BJ (cell line): ENCODE measurements around the gene KIAA1614. TPM values are rescaled to one million over a fixed set of nuclear protein-coding genes. Genes with fewer than 3 reads are reported as not detected.

Experiments
- CTCF ChIA-PET: fragments of 350-600 bp; formaldehyde crosslinking; extraction: SDS; loops from one replicate; lab custom pipeline; 2021; ENCODE audit warnings: antibody characterized with exemption, inconsistent platforms; lab: Yijun Ruan, JAX
- POLR2A ChIA-PET: fragments of 300-600 bp; sonication (Branson Sonifier 250); formaldehyde crosslinking; extraction: SDS; loops from one replicate; lab custom pipeline; 2021; ENCODE audit warnings: antibody characterized with exemption; lab: Charles Lee
- DNase-seq: peaks from one replicate; pipeline ENCODE4 v3.0.0-alpha.2; 2011; ENCODE audit warnings: low read depth
- H3K27me3 ChIP-seq: 2 replicates; pipeline ENCODE4 v1.6.0; 2011; ENCODE audit warnings: low read length; ENCODE audit not compliant: control insufficient read depth, insufficient read depth
- H3K36me3 ChIP-seq: 2 replicates; pipeline ENCODE4 v1.5.1; 2011; ENCODE audit warnings: low read length; ENCODE audit not compliant: control insufficient read depth, insufficient read depth
- H3K4me3 ChIP-seq: 2 replicates; pipeline ENCODE4 v1.5.1; 2011; ENCODE audit warnings: low read depth, mild to moderate bottlenecking, control low read depth, low read length
- polyA plus RNA-seq: library from polyadenylated mRNA; depleted of rRNA; stranded (reverse); fragments of >200 nt; gene quantifications from 2 replicates; pipeline ENCODE4 v1.2.3, GENCODE V29; 2011
- TF ChIP-seq, protein P1 (sequence below): IDR thresholded peaks from 2 replicates; pipeline ENCODE4 v1.5.1; 2011; ENCODE audit warnings: low read depth, mild to moderate bottlenecking, control low read depth, inconsistent platforms, low read length, moderate library complexity; ENCODE audit not compliant: insufficient read depth

Gene KIAA1614
- polyA plus RNA-seq, 1 experiment: 7.3 TPM

DNA sequence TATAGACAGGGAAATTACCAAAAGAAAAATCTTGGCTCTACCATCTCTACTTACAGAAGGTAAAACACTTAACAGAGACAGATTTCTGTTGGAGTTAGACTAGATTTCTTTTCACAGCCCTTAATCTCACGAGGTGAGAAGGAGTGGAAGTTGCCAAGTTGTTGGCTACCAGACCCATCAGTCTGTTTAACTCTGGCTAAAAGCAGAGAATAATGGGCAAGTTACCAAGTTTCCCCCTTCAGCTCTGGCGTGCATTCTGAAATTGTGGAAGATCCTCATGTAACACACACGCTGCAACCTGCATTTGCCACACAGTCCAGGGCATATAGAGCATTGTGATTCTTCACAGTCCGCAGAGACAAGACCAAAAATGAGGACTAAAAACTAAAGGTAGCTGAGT is 60.7 kb downstream of the KIAA1614 start:
- POLR2A ChIA-PET: no interaction called here
- Histone ChIP-seq H3K36me3 (peaks cover 7% of the 10 kb centered on the region), H3K27me3 (no peaks in the 10 kb centered on the region), H3K4me3 (no peak overlapping the region)
- CTCF ChIA-PET: interaction anchor here (0.6 to 1.2 kb wide), 3 partner anchors 9 to 12 kb away, joined by 3 to 4 read pairs (median 3); no protein-coding TSS in a partner anchor
- TF ChIP-seq, protein P1, sequence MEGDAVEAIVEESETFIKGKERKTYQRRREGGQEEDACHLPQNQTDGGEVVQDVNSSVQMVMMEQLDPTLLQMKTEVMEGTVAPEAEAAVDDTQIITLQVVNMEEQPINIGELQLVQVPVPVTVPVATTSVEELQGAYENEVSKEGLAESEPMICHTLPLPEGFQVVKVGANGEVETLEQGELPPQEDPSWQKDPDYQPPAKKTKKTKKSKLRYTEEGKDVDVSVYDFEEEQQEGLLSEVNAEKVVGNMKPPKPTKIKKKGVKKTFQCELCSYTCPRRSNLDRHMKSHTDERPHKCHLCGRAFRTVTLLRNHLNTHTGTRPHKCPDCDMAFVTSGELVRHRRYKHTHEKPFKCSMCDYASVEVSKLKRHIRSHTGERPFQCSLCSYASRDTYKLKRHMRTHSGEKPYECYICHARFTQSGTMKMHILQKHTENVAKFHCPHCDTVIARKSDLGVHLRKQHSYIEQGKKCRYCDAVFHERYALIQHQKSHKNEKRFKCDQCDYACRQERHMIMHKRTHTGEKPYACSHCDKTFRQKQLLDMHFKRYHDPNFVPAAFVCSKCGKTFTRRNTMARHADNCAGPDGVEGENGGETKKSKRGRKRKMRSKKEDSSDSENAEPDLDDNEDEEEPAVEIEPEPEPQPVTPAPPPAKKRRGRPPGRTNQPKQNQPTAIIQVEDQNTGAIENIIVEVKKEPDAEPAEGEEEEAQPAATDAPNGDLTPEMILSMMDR: no peak
- DNase-seq: no peak

DNA sequence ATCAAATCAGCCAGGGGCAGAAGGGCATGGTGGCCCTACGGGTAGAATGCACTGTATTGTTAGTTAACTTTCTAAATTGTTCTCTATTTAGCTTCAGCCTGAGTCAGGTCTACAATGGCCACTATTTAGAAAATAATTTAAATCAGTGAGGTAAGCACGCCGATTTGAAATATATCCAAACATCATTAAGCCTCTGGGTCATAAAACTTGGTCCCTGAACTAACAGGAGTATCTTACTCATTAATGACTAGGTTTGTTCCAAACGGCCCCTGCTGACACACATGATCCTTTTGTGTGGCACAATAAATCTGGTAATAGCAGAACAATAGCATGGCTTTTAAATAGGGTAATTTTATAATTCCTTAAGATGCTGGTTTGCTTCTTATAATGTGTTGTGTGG is 61.5 kb downstream of the KIAA1614 start:
- H3K36me3 ChIP-seq: peaks cover 7% of the 10 kb centered on the region
- ChIA-PET POLR2A (no interaction called here), CTCF (interaction anchor here (0.7 to 1.2 kb wide), 2 partner anchors 11 to 12 kb away, joined by 3 to 4 read pairs; no protein-coding TSS in a partner anchor)
- TF ChIP-seq, protein P1: no peak
- DNase-seq: no peak
- no peak overlapping the region for H3K4me3 ChIP-seq
- no peaks in the 10 kb centered on the region for H3K27me3 ChIP-seq

GRCh38 chr1:180975551-180975950 is 62.9 kb downstream of the KIAA1614 start:
- POLR2A ChIA-PET: interaction anchor here (1.0 kb wide), 1 partner anchor 160 kb away, joined by 5 read pairs; no protein-coding TSS in a partner anchor
- DNase-seq: no peak

DNA sequence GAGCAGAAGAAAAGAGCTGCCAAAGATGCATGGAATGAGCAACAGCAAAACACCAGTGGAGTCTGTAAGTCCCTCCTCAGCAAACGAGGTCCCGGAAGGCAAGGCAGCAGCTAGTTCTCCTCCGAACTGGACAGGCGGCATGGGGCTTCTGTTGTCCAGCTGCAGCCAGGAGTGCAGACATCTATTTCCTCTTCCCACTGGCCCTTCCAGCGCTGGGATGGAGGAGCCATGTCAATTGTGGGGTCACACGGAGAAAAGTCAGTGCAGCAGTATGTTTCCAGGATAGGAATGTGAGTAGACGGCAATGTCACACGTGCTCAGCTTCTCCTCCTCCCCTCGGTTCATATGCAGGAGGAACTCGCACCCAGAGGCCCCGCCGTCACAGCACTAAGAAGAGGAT is 63.5 kb downstream of the KIAA1614 start:
- Histone ChIP-seq H3K4me3 (no peak overlapping the region), H3K36me3 (peaks cover 6% of the 10 kb centered on the region), H3K27me3 (no peaks in the 10 kb centered on the region)
- ChIA-PET POLR2A (interaction anchor here (0.5 kb wide), 1 partner anchor 19 kb away, joined by 13 read pairs; no protein-coding TSS in a partner anchor), CTCF (interaction anchor here (0.9 to 1.7 kb wide), 3 partner anchors 12 to 166 kb away, joined by 3 to 4 read pairs (median 4); no protein-coding TSS in a partner anchor)
- TF ChIP-seq, protein P1: no peak
- DNase-seq: no peak

More at GRCh38 chr1:180975551-180975950, 62.9 kb downstream of the KIAA1614 start:
- CTCF ChIA-PET: interaction anchor here (0.9 to 1.7 kb wide), 3 partner anchors 13 to 166 kb away, joined by 3 to 4 read pairs (median 4); no protein-coding TSS in a partner anchor
- H3K27me3 ChIP-seq: no peaks in the 10 kb centered on the region
- TF ChIP-seq, protein P1: no peak
- no peak overlapping the region for H3K4me3 ChIP-seq
- H3K36me3 ChIP-seq: peaks cover 7% of the 10 kb centered on the region

GRCh38 chr1:180976732-180977357 is 64.1 kb downstream of the KIAA1614 start:
- ChIA-PET POLR2A (no interaction called here), CTCF (interaction anchor here (0.8 to 1.7 kb wide), 3 partner anchors 11 to 165 kb away, joined by 3 to 4 read pairs (median 3); no protein-coding TSS in a partner anchor)
- DNase-seq: no peak
- H3K4me3 ChIP-seq: no peak overlapping the region
- H3K27me3 ChIP-seq: no peaks in the 10 kb centered on the region
- TF ChIP-seq, protein P1: no peak
- peaks cover 9% of the 10 kb centered on the region for H3K36me3 ChIP-seq
